Colonic mucosa (tissue), 4 donors: Measurements from ENCODE around the gene CDH8. TPM values are rescaled to one million over a fixed set of nuclear protein-coding genes. Genes with fewer than 3 reads are reported as not detected.
"Not testable (repeated sequence)": the region's sequence is repeated elsewhere in the genome, so short reads cannot be mapped to it uniquely, and the experiment has no call there.

Source experiments
- DNase-seq: peaks from one replicate; pipeline ENCODE4 v3.0.0-alpha.2; 2020
- H3K27ac ChIP-seq: fragments of 200-600 bp; one replicate; pipeline ENCODE4 v1.8.0; 2021
- H3K27me3 ChIP-seq: fragments of 200-600 bp; one replicate; pipeline ENCODE4 v1.8.0; 2021
- H3K36me3 ChIP-seq: fragments of 200-600 bp; one replicate; pipeline ENCODE4 v1.8.0; 2021
- H3K4me1 ChIP-seq: fragments of 200-600 bp; one replicate; pipeline ENCODE4 v1.8.0; 2021; ENCODE audit warnings: mild to moderate bottlenecking
- H3K4me3 ChIP-seq: fragments of 200-600 bp; one replicate; pipeline ENCODE4 v1.8.0; 2021
- H3K9ac ChIP-seq, 2 donors: one replicate each; pipeline ENCODE4 v1.7.0; 2013; ENCODE audit warnings: control low read depth in 2 of 2, low read depth in 2 of 2, low read length in 2 of 2
- H3K9me3 ChIP-seq: fragments of 200-600 bp; one replicate; pipeline ENCODE4 v1.8.0; 2021
- intact Hi-C: fragments of 100-400 bp; cut with DNase I; formaldehyde crosslinking; loops from one replicate; pipeline ENCODE4 v1.14.1; 2022
- total RNA-seq, 2 donors: library from RNA; stranded (reverse); fragmentation: NEBNext Ultra II Directional in 1 of 2; extraction: Animal tissue kit (Norgen Biotek cat#: 25700) in 1 of 2; gene quantifications; one replicate each; pipeline ENCODE4 v1.2.1, GENCODE V29; 2021
- TF ChIP-seq, protein P1 (sequence below): fragments of 200-600 bp; IDR thresholded peaks from one replicate; pipeline ENCODE4 v1.8.0; 2022; ENCODE audit warnings: antibody characterized with exemption, mild to moderate bottlenecking
- donor health status: healthy.
- donor health status: DM: no; HTN: no; CAD: no.
- donor health status: DM: no; HTN: no; CAD: no.

Gene CDH8
- total RNA-seq, 2 donors from 2014 or later = 0.13 to 0.69 TPM

DNA sequence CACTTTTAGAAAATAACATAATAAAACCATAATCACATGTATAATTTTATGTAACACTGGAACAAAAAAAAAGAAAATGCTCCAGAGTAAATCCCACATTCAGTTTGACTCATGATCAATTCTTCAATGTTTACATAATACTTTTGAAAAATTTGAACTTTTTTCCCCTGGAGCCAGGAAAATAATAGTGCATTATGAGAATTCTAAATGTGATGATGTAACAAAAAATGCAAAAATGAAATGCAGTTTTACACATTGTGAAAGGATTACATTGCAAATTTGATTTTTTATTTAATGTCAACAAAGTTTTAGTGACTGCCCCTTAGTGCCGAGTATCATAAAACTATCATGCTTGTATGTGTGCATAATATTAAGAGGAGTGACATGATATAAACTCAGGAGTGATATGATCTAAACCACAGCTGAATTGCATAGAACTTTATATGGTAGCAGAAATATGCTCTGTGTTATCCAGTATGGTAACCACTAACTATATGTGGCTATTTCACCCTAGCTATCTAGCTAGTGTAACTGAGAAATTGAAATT lies 238.2 kb downstream of the CDH8 start:
- Histone ChIP-seq H3K4me3 (no peak overlapping the region), H3K9me3 (no peaks in the 10 kb centered on the region), H3K27me3 (no peaks in the 10 kb centered on the region), H3K9ac (no peak overlapping the region), H3K36me3 (no peaks in the 10 kb centered on the region), H3K27ac (no peak overlapping the region), H3K4me1 (no peaks in the 10 kb centered on the region)
- intact Hi-C loops = no loop called here
- TF ChIP-seq, protein P1, sequence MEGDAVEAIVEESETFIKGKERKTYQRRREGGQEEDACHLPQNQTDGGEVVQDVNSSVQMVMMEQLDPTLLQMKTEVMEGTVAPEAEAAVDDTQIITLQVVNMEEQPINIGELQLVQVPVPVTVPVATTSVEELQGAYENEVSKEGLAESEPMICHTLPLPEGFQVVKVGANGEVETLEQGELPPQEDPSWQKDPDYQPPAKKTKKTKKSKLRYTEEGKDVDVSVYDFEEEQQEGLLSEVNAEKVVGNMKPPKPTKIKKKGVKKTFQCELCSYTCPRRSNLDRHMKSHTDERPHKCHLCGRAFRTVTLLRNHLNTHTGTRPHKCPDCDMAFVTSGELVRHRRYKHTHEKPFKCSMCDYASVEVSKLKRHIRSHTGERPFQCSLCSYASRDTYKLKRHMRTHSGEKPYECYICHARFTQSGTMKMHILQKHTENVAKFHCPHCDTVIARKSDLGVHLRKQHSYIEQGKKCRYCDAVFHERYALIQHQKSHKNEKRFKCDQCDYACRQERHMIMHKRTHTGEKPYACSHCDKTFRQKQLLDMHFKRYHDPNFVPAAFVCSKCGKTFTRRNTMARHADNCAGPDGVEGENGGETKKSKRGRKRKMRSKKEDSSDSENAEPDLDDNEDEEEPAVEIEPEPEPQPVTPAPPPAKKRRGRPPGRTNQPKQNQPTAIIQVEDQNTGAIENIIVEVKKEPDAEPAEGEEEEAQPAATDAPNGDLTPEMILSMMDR = no peak
- no peak for DNase-seq

- no peak for DNase-seq
- Histone ChIP-seq H3K27me3 (no peaks in the 10 kb centered on the region), H3K4me1 (no peaks in the 10 kb centered on the region), H3K9me3 (no peaks in the 10 kb centered on the region), H3K27ac (no peak overlapping the region), H3K9ac (no peak overlapping the region), H3K36me3 (no peaks in the 10 kb centered on the region), H3K4me3 (no peak overlapping the region)
- intact Hi-C loops = no loop called here
- TF ChIP-seq, protein P1 = no peak
Measured at GRCh38 chr16:61797296-61797795, 238.9 kb downstream of the CDH8 start.

DNA sequence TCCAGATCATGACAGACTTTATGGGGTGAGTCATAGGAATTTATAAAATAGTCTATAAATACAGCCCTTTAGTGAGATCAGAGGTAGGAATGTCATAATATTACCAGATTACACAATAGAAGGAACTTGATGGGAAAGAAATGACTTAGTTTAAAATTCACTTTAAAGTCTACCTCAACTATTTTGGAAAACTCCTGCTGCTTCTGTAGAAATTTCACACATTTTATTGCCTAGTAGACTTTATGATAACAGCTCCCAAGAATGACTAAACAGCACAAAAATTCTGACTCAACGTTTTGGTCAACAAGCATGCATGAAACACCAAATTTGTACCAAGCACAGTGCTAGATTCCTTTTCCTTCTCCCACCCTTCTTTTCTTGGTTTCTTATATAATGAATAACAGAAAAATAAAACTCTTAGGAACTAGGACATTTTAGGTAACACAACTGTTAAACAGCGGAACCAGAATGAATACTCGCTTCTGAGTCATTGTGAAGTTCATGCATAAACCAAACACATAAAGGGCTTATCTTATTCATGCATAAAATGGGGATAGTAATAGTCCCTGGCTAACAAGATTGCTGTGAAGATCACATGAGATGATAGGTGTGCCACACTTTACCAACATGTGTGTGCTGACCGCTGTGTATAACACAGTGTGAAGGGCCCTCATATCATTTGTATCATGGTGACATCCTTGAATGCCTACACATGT lies 243.9 kb downstream of the CDH8 start:
- Histone ChIP-seq H3K27me3 (no peaks in the 10 kb centered on the region), H3K27ac (no peak overlapping the region), H3K4me1 (no peaks in the 10 kb centered on the region), H3K9me3 (no peaks in the 10 kb centered on the region), H3K36me3 (no peaks in the 10 kb centered on the region), H3K4me3 (no peak overlapping the region), H3K9ac (no peak overlapping the region)
- TF ChIP-seq, protein P1 = no peak
- intact Hi-C loops = no loop called here
- no peak for DNase-seq

DNA sequence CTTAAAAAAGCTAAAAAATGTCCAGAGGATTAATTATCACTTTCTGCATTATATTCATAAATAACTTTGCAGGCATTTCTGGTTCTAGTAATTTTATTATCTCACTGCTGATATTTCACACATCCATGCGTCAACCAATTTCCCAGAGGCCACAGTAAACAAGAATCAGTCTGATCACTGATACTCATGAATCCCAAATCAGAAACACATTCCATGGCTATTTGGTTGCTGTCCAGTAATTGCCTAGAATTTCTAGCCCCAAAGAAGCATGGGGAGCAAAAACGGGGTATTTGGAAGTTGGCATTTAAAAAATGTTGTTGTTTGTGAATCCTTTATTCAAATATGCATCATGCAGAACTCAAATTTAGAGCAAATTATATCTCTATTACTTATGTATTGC lies 244.8 kb downstream of the CDH8 start:
- Histone ChIP-seq H3K4me1 (no peaks in the 10 kb centered on the region), H3K4me3 (no peak overlapping the region), H3K9me3 (no peaks in the 10 kb centered on the region), H3K27me3 (no peaks in the 10 kb centered on the region), H3K36me3 (no peaks in the 10 kb centered on the region), H3K27ac (no peak overlapping the region), H3K9ac (no peak overlapping the region)
- no peak for DNase-seq
- TF ChIP-seq, protein P1 = no peak
- intact Hi-C loops = no loop called here

GRCh38 chr16:61781855-61782254 lies 254.4 kb downstream of the CDH8 start:
- H3K9ac ChIP-seq, H3K4me1 ChIP-seq, H3K27ac ChIP-seq, intact Hi-C loops, H3K27me3 ChIP-seq, H3K36me3 ChIP-seq, H3K4me3 ChIP-seq, DNase-seq, H3K9me3 ChIP-seq: not testable (repeated sequence)

GRCh38 chr16:61780161-61780560 lies 256.1 kb downstream of the CDH8 start:
- Histone ChIP-seq H3K9ac (no peak overlapping the region), H3K4me3 (no peak overlapping the region), H3K4me1 (no peaks in the 10 kb centered on the region), H3K9me3 (no peaks in the 10 kb centered on the region), H3K27me3 (no peaks in the 10 kb centered on the region), H3K27ac (no peak overlapping the region), H3K36me3 (no peaks in the 10 kb centered on the region)
- intact Hi-C loops = no loop called here
- no peak for DNase-seq
- TF ChIP-seq, protein P1 = no peak
